Hepatocyte (in vitro differentiated cells): ENCODE measurements around the gene GUCY1A2. TPM values are rescaled to one million over a fixed set of nuclear protein-coding genes. Genes with fewer than 3 reads are reported as not detected.

ENCODE experiments used
- DNase-seq: peaks from one replicate; pipeline ENCODE4 v3.0.0-alpha.2; 2016; ENCODE audit warnings: low spot score
- H2AFZ ChIP-seq: fragments of 200-600 bp; sonication (generic); 2 replicates; pipeline ENCODE4 v1.6.0; 2016; ENCODE audit warnings: antibody characterized with exemption, mild to moderate bottlenecking
- H3K27ac ChIP-seq: fragments of 200-600 bp; sonication (generic); 2 replicates; pipeline ENCODE4 v1.5.1; 2016; ENCODE audit warnings: mild to moderate bottlenecking
- H3K27me3 ChIP-seq: fragments of 200-600 bp; sonication (generic); 2 replicates; pipeline ENCODE4 v1.6.1; 2016
- H3K36me3 ChIP-seq: fragments of 200-600 bp; sonication (generic); replicated peaks from 2 replicates; pipeline ENCODE4 v1.5.1; 2016; ENCODE audit warnings: low read depth; ENCODE audit not compliant: insufficient read depth
- H3K4me1 ChIP-seq: fragments of 200-600 bp; sonication (generic); 2 replicates; pipeline ENCODE4 v1.5.1; 2016; ENCODE audit warnings: mild to moderate bottlenecking, moderate library complexity; ENCODE audit not compliant: insufficient read depth
- H3K4me2 ChIP-seq: fragments of 200-600 bp; sonication (generic); 2 replicates; pipeline ENCODE4 v1.6.0; 2016
- H3K4me3 ChIP-seq: fragments of 200-600 bp; sonication (generic); 2 replicates; pipeline ENCODE4 v1.5.1; 2016; ENCODE audit warnings: mild to moderate bottlenecking
- H3K79me2 ChIP-seq: fragments of 200-600 bp; sonication (generic); 2 replicates; pipeline ENCODE4 v1.6.0; 2017; ENCODE audit warnings: mild to moderate bottlenecking
- H3K9me2 ChIP-seq: fragments of 200-600 bp; sonication (generic); replicated peaks from 2 replicates; pipeline ENCODE4 v1.6.0; 2017; ENCODE audit warnings: mild to moderate bottlenecking; ENCODE audit not compliant: insufficient read depth
- H3K9me3 ChIP-seq: fragments of 200-600 bp; sonication (generic); 2 replicates; pipeline ENCODE4 v1.5.1; 2016; ENCODE audit warnings: low read depth, mild to moderate bottlenecking
- H4K20me1 ChIP-seq: fragments of 200-600 bp; sonication (generic); 2 replicates; pipeline ENCODE4 v1.6.0; 2016; ENCODE audit warnings: mild to moderate bottlenecking; ENCODE audit not compliant: insufficient read depth, poor library complexity, severe bottlenecking
- EZH2 ChIP-seq: fragments of 200-600 bp; sonication (generic); IDR thresholded peaks from 2 replicates; pipeline ENCODE4 v1.6.1; 2016; ENCODE audit warnings: antibody characterized with exemption, mild to moderate bottlenecking, borderline replicate concordance
- EZH2phosphoT487 ChIP-seq: fragments of 200-600 bp; sonication (generic); IDR thresholded peaks from one replicate; pipeline ENCODE4 v1.6.1; 2018; ENCODE audit warnings: antibody characterized with exemption, mild to moderate bottlenecking, low read depth, moderate library complexity; ENCODE audit not compliant: unreplicated experiment, severe bottlenecking
- WGBS: methylation state at CpG from one replicate; pipeline ENCODE4 v1.1.6; 2016; ENCODE audit warnings: low lambda C conversion rate; ENCODE audit errors: missing lambda C conversion rate; 5-methylcytosine and 5-hydroxymethylcytosine counted together
- polyA plus RNA-seq: library from polyadenylated mRNA; unstranded; fragments of >200 nt; fragmentation: Nextera tagmentation; extraction: Ambion mirVana; gene quantifications from 2 replicates; pipeline ENCODE4 v1.2.1, GENCODE V29; 2016
- total RNA-seq: library from RNA; depleted of rRNA; stranded (reverse); fragments of >200 nt; gene quantifications from 2 replicates; pipeline ENCODE4 v1.2.3, GENCODE V29; 2014
- TF ChIP-seq, protein P1 (sequence below): fragments of 200-600 bp; sonication (generic); IDR thresholded peaks from 2 replicates; pipeline ENCODE4 v1.5.1; 2016; ENCODE audit warnings: antibody characterized with exemption, mild to moderate bottlenecking; ENCODE audit not compliant: poor library complexity

The GUCY1A2 gene
- total and polyA plus RNA-seq, 2 experiments from 2014 or later, result 3.3 to 9.1 TPM

DNA sequence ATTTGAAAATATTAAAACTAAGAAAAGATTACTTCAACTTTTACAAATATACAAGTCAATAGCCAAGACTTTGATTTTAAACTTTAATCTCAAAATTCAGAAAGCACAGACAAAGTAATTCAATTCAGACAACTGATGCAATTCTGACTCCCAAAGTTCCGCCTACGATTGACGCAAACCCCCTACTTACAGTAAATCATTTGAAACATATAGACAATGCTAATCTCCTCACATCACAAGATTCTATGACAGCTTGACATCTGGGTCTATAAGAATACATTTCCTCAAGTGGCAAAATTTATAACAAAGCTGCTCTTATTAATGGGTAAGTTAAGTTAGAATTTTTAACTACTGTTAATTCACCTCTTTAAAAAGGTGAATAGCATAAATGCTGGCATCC lies 75.2 kb downstream of the GUCY1A2 start:
- no peaks in the 10 kb centered on the region for H3K4me1 ChIP-seq
- no peaks in the 10 kb centered on the region for H3K36me3 ChIP-seq
- H2AFZ ChIP-seq, result no peak overlapping the region
- H3K9me2 ChIP-seq, result no peaks in the 10 kb centered on the region
- H3K27ac ChIP-seq, result no peak overlapping the region
- H3K79me2 ChIP-seq, result no peaks in the 10 kb centered on the region
- no peak overlapping the region for H3K4me3 ChIP-seq
- TF ChIP-seq EZH2phosphoT487 (no peak), EZH2 (no peak)
- TF ChIP-seq, protein P1, sequence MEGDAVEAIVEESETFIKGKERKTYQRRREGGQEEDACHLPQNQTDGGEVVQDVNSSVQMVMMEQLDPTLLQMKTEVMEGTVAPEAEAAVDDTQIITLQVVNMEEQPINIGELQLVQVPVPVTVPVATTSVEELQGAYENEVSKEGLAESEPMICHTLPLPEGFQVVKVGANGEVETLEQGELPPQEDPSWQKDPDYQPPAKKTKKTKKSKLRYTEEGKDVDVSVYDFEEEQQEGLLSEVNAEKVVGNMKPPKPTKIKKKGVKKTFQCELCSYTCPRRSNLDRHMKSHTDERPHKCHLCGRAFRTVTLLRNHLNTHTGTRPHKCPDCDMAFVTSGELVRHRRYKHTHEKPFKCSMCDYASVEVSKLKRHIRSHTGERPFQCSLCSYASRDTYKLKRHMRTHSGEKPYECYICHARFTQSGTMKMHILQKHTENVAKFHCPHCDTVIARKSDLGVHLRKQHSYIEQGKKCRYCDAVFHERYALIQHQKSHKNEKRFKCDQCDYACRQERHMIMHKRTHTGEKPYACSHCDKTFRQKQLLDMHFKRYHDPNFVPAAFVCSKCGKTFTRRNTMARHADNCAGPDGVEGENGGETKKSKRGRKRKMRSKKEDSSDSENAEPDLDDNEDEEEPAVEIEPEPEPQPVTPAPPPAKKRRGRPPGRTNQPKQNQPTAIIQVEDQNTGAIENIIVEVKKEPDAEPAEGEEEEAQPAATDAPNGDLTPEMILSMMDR, result no peak
- H4K20me1 ChIP-seq, result no peaks in the 10 kb centered on the region
- H3K9me3 ChIP-seq, result no peaks in the 10 kb centered on the region
- DNase-seq, result no peak
- H3K27me3 ChIP-seq, result no peaks in the 10 kb centered on the region
- WGBS, result over 99% methylated on average over 3 of the region's 3 CpGs
- H3K4me2 ChIP-seq, result no peak overlapping the region

GRCh38 chr11:106939157-106939556 lies 79.1 kb downstream of the GUCY1A2 start:
- Histone ChIP-seq H3K27ac (no peak overlapping the region), H3K4me1 (no peaks in the 10 kb centered on the region), H3K36me3 (no peaks in the 10 kb centered on the region), H3K4me3 (no peak overlapping the region), H3K9me2 (no peaks in the 10 kb centered on the region), H2AFZ (no peak overlapping the region), H3K4me2 (no peak overlapping the region), H3K27me3 (no peaks in the 10 kb centered on the region), H3K79me2 (no peaks in the 10 kb centered on the region), H3K9me3 (no peaks in the 10 kb centered on the region), H4K20me1 (no peaks in the 10 kb centered on the region)
- no peak for DNase-seq
- TF ChIP-seq, protein P1, result no peak
- no peak for TF ChIP-seq EZH2phosphoT487
- no peak for TF ChIP-seq EZH2
- 61% methylated on average over 2 of the region's 2 CpGs for WGBS

- 100% methylated on average over 1 of the region's 1 CpG for WGBS
- Histone ChIP-seq H3K79me2 (no peaks in the 10 kb centered on the region), H2AFZ (no peak overlapping the region), H4K20me1 (no peaks in the 10 kb centered on the region), H3K27ac (no peak overlapping the region), H3K4me1 (no peaks in the 10 kb centered on the region), H3K9me2 (no peaks in the 10 kb centered on the region), H3K9me3 (no peaks in the 10 kb centered on the region), H3K27me3 (no peaks in the 10 kb centered on the region), H3K4me2 (no peak overlapping the region), H3K36me3 (no peaks in the 10 kb centered on the region), H3K4me3 (no peak overlapping the region)
- TF ChIP-seq, protein P1, result no peak
- TF ChIP-seq EZH2phosphoT487 (no peak), EZH2 (no peak)
- DNase-seq, result no peak
Observed at GRCh38 chr11:106937111-106937510, 81.2 kb downstream of the GUCY1A2 start.

DNA sequence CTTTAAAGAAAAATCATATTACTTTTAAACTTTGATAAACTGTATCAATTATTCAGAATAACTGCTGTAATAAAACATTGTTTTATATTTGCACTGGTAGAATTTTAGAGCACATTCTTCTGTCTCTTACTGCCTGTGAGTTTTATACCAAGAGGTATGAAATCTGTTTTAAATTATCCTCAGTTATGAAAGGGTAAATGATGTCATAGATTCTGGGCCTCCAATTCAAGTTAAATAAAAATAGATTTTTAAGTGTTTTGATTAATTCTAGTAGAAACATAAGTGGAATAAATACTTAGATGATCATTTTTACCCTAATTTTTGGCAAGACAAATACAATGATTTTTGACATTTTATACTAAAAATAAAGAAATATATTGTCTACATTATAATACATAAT lies 93.0 kb downstream of the GUCY1A2 start:
- no peaks in the 10 kb centered on the region for H3K79me2 ChIP-seq
- H3K36me3 ChIP-seq, result no peaks in the 10 kb centered on the region
- H3K9me2 ChIP-seq, result no peaks in the 10 kb centered on the region
- no peak for DNase-seq
- H2AFZ ChIP-seq, result no peak overlapping the region
- no peak overlapping the region for H3K4me3 ChIP-seq
- H3K27me3 ChIP-seq, result no peaks in the 10 kb centered on the region
- no peaks in the 10 kb centered on the region for H3K9me3 ChIP-seq
- no peaks in the 10 kb centered on the region for H4K20me1 ChIP-seq
- TF ChIP-seq, protein P1, result no peak
- TF ChIP-seq EZH2, result no peak
- no peak for TF ChIP-seq EZH2phosphoT487
- no peak overlapping the region for H3K27ac ChIP-seq
- no peaks in the 10 kb centered on the region for H3K4me1 ChIP-seq
- H3K4me2 ChIP-seq, result no peak overlapping the region
